ENCODE data around the gene PCSK5.

DNA sequence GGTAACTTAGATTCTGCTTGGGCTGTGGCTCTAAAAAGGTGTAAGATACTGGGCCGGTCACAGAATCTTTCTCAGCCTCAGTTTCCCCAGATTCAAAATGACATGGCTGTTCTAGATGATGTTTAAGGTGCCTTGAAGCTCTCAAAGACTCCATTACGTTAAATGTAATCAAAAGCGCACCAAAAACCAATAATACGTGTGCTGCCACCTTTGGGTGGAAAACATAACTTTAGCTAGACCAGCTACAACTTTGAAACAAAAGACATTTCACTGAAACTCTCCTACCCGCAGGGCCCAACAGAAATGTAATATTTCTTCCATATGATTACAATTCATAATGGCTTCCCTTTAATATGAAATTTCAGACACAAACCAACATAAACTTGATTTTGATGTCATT is 35.0 kb upstream of the PCSK5 start:
- TF ChIP-seq, protein P1, sequence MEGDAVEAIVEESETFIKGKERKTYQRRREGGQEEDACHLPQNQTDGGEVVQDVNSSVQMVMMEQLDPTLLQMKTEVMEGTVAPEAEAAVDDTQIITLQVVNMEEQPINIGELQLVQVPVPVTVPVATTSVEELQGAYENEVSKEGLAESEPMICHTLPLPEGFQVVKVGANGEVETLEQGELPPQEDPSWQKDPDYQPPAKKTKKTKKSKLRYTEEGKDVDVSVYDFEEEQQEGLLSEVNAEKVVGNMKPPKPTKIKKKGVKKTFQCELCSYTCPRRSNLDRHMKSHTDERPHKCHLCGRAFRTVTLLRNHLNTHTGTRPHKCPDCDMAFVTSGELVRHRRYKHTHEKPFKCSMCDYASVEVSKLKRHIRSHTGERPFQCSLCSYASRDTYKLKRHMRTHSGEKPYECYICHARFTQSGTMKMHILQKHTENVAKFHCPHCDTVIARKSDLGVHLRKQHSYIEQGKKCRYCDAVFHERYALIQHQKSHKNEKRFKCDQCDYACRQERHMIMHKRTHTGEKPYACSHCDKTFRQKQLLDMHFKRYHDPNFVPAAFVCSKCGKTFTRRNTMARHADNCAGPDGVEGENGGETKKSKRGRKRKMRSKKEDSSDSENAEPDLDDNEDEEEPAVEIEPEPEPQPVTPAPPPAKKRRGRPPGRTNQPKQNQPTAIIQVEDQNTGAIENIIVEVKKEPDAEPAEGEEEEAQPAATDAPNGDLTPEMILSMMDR (IDR thresholded peaks at IDR 0.05; ENCODE audit: insufficient read depth, low read length, poor library complexity, severe bottlenecking): peak; percentile 18
- no peak for TF ChIP-seq EZH2phosphoT487 (conservative IDR thresholded peaks at IDR 0.05; ENCODE audit: low read length)
